ENCODE data around the gene CAPN9. TPM values are rescaled to one million over a fixed set of nuclear protein-coding genes. Genes with fewer than 3 reads are reported as not detected.
A peak's percentile ranks its signal among the peaks of the same experiment; 100 is the strongest.

CAPN9 gene
- total and polyA plus RNA-seq, 2 donors, result 0.49 to 2.7 TPM

GRCh38 chr1:230849451-230850224 is 102.5 kb downstream of the CAPN9 start:
- 22% methylated on average over 14 of the region's 14 CpGs for WGBS
- no peak overlapping the region for H3K4me3 ChIP-seq (ENCODE audit: low read depth, low read length)
- no peaks in the 10 kb centered on the region for H3K4me1 ChIP-seq (ENCODE audit: insufficient read depth)
- no peak for DNase-seq (ENCODE audit: extremely low spot score)
- H3K36me3 ChIP-seq (ENCODE audit: insufficient read depth), result no peaks in the 10 kb centered on the region
- H3K27ac ChIP-seq (ENCODE audit: low read depth), result peak overlapping the region; percentile 26

GRCh38 chr1:230850547-230850946 is 103.4 kb downstream of the CAPN9 start:
- H3K4me3 ChIP-seq (ENCODE audit: low read depth, low read length), result no peak overlapping the region
- 79% methylated on average over 8 of the region's 8 CpGs for WGBS
- H3K36me3 ChIP-seq (ENCODE audit: insufficient read depth), result no peaks in the 10 kb centered on the region
- no peak for DNase-seq (ENCODE audit: extremely low spot score)
- H3K4me1 ChIP-seq (ENCODE audit: insufficient read depth), result no peaks in the 10 kb centered on the region
- H3K27ac ChIP-seq (ENCODE audit: low read depth), result no peak overlapping the region

- H3K4me1 ChIP-seq (ENCODE audit: insufficient read depth), result no peaks in the 10 kb centered on the region
- H3K4me3 ChIP-seq (ENCODE audit: low read depth, low read length), result no peak overlapping the region
- no peak overlapping the region for H3K27ac ChIP-seq (ENCODE audit: low read depth)
- 42% methylated on average over 5 of the region's 5 CpGs for WGBS
- no peak for DNase-seq (ENCODE audit: extremely low spot score)
- no peaks in the 10 kb centered on the region for H3K36me3 ChIP-seq (ENCODE audit: insufficient read depth)
Measured at GRCh38 chr1:230851291-230851691, 104.1 kb downstream of the CAPN9 start.

Small RNA genes lying within 50 kb of the gene (small RNA-seq; reads per million reads assigned to genes)
- not detected for gene RNA5SP79

Other genes starting within 250 kb of the CAPN9 start
- gene COG2, start 104.9 kb upstream of the CAPN9 start, total RNA-seq, result 29.1 TPM
- gene COG2, start 104.9 kb upstream of the CAPN9 start, polyA plus RNA-seq, result 14.3 TPM
- gene AGT, start 33.3 kb upstream of the CAPN9 start, total RNA-seq, result 8.7 TPM
- gene AGT, start 33.3 kb upstream of the CAPN9 start, polyA plus RNA-seq, result 6.6 TPM
- 55.1 TPM for gene C1orf198, start 121.1 kb downstream of the CAPN9 start, total RNA-seq
- 35.6 TPM for gene C1orf198, start 121.1 kb downstream of the CAPN9 start, polyA plus RNA-seq
- gene TTC13, start 231.5 kb downstream of the CAPN9 start, total RNA-seq, result 24.9 TPM
- gene TTC13, start 231.5 kb downstream of the CAPN9 start, polyA plus RNA-seq, result 6.5 TPM
- 19.7 TPM for gene ARV1, start 231.7 kb downstream of the CAPN9 start, total RNA-seq
- gene ARV1, start 231.7 kb downstream of the CAPN9 start, polyA plus RNA-seq, result 24.8 TPM